HCT116 (cell line): ENCODE results near the gene DIAPH3. TPM values are rescaled to one million over a fixed set of nuclear protein-coding genes. Genes with fewer than 3 reads are reported as not detected.

Experiments used
- ATAC-seq: fragments of 200-7000 bp; cut with Tn5 transposase; 2 replicates; pipeline ENCODE4 v1.9.1; 2020; ENCODE audit warnings: mild to moderate bottlenecking, moderate library complexity
- BruUV-seq: library from RNA; stranded (reverse); fragments of 400-500 nt; replicated peaks from 2 replicates; lab custom pipeline; 2021; lab: Mats Ljungman, UMichigan
- CTCF ChIA-PET: fragments of 300-600 bp; sonication (Branson Sonifier 250); formaldehyde crosslinking; loops from one replicate; lab custom pipeline; 2021; ENCODE audit warnings: antibody characterized with exemption; lab: Charles Lee
- POLR2A ChIA-PET: fragments of 300-600, 350-600 bp; sonication (Branson Sonifier 250); formaldehyde crosslinking; loops from one replicate; lab custom pipeline; 2021; ENCODE audit warnings: antibody characterized with exemption; lab: Charles Lee
- RAD21 ChIA-PET, 2 experiments: fragments of 300-600 bp; sonication (Branson Sonifier 250); formaldehyde crosslinking; loops; one replicate each; lab custom pipeline; 2023; ENCODE audit warnings: low total read pairs in 2 of 2; ENCODE audit not compliant: uncharacterized antibody in 2 of 2, unreplicated experiment in 2 of 2, low non-redundant PET in 1 of 2; lab: Charles Lee
- DNase-seq: peaks from one replicate; pipeline ENCODE4 v3.0.0-alpha.2; 2010; ENCODE audit warnings: low read depth, low spot score
- H2AFZ ChIP-seq: fragments of 200-600 bp; shearing (Covaris generic), sonication (generic); 2 replicates; pipeline ENCODE4 v1.6.1; 2017; ENCODE audit warnings: low read depth, mixed run types, mixed read lengths, antibody characterized with exemption, low read length; ENCODE audit not compliant: poor library complexity, severe bottlenecking
- H3K27ac ChIP-seq: 2 replicates; pipeline ENCODE4 v1.5.1; 2012; ENCODE audit warnings: low read depth, low read length
- H3K27me3 ChIP-seq: fragments of 200-600 bp; sonication (generic); 2 replicates; pipeline ENCODE4 v1.6.1; 2016; ENCODE audit warnings: mixed run types, low read length, mixed read lengths; ENCODE audit not compliant: insufficient read depth
- H3K36me3 ChIP-seq, 2 experiments: fragments of 200-500 bp in 1 of 2; fragments of 200-600 bp in 1 of 2; sonication (Bioruptor generic) in 1 of 2; sonication (generic) in 1 of 2; 2 replicates each; pipeline versions ENCODE4 v1.5.1 to v1.6.1; 2014 to 2016; ENCODE audit warnings: low read length in 2 of 2, inconsistent platforms in 1 of 2, mixed read lengths in 1 of 2, mixed run types in 1 of 2; ENCODE audit not compliant: insufficient read depth in 2 of 2, control insufficient read depth in 1 of 2
- H3K4me1 ChIP-seq, 2 experiments: fragments of 200-600 bp in 1 of 2; sonication (generic) in 1 of 2; 2 replicates each; pipeline versions ENCODE4 v1.5.1 to v1.6.1; 2012 to 2017; ENCODE audit warnings: low read length in 2 of 2, inconsistent platforms in 1 of 2, mild to moderate bottlenecking in 1 of 2, mixed read lengths in 1 of 2, mixed run types in 1 of 2, moderate library complexity in 1 of 2; ENCODE audit not compliant: insufficient read depth in 2 of 2, control insufficient read depth in 1 of 2
- H3K4me2 ChIP-seq: fragments of 200-600 bp; sonication (generic); 2 replicates; pipeline ENCODE4 v1.6.1; 2017; ENCODE audit warnings: mixed run types, low read length, mixed read lengths
- H3K4me3 ChIP-seq, 2 experiments: fragments of 200-600 bp in 1 of 2; sonication (generic) in 1 of 2; replicated peaks in 1 of 2; 2 replicates each; pipeline ENCODE4 v1.5.1; 2011 to 2016; ENCODE audit warnings: low read length in 2 of 2, control low read depth in 1 of 2, low read depth in 1 of 2, mild to moderate bottlenecking in 1 of 2, mixed read lengths in 1 of 2, mixed run types in 1 of 2
- H3K79me2 ChIP-seq: fragments of 200-600 bp; sonication (generic); 2 replicates; pipeline ENCODE4 v1.6.1; 2017; ENCODE audit warnings: mild to moderate bottlenecking, mixed run types, low read length, moderate library complexity, mixed read lengths; ENCODE audit not compliant: insufficient read depth
- H3K9ac ChIP-seq: fragments of 200-600 bp; sonication (generic); 2 replicates; pipeline ENCODE4 v1.6.1; 2016; ENCODE audit warnings: low read length, mixed read lengths
- H3K9me2 ChIP-seq: fragments of 200-600 bp; sonication (generic), shearing (Covaris generic); 2 replicates; pipeline ENCODE4 v1.6.1; 2017; ENCODE audit warnings: mixed run types, mild to moderate bottlenecking, moderate library complexity; ENCODE audit not compliant: insufficient read depth
- H3K9me3 ChIP-seq, 2 experiments: fragments of 200-500 bp in 1 of 2; fragments of 200-600 bp in 1 of 2; sonication (Bioruptor generic) in 1 of 2; sonication (generic) in 1 of 2; 2 replicates each; pipeline ENCODE4 v1.6.1; 2014 to 2017; ENCODE audit warnings: low read length in 2 of 2, mixed read lengths in 2 of 2, inconsistent platforms in 1 of 2, low read depth in 1 of 2, mild to moderate bottlenecking in 1 of 2, mixed run types in 1 of 2, moderate library complexity in 1 of 2; ENCODE audit not compliant: control insufficient read depth in 1 of 2, insufficient read depth in 1 of 2
- H4K20me1 ChIP-seq: fragments of 200-600 bp; sonication (generic), shearing (Covaris generic); 2 replicates; pipeline ENCODE4 v1.6.1; 2017; ENCODE audit warnings: mixed run types, mild to moderate bottlenecking, moderate library complexity; ENCODE audit not compliant: insufficient read depth
- CBX3 ChIP-seq: IDR thresholded peaks from 2 replicates; pipeline ENCODE4 v1.6.1; 2012; ENCODE audit warnings: low read depth
- CEBPB ChIP-seq: IDR thresholded peaks from 2 replicates; pipeline ENCODE4 v1.6.1; 2012; ENCODE audit warnings: low read depth
- EGR1 ChIP-seq: IDR thresholded peaks from 2 replicates; pipeline ENCODE4 v1.6.1; 2012; ENCODE audit warnings: low read depth
- ELF1 ChIP-seq: IDR thresholded peaks from 2 replicates; pipeline ENCODE4 v1.6.1; 2012; ENCODE audit warnings: low read depth, borderline replicate concordance
- EZH2 ChIP-seq: fragments of 200-600 bp; sonication (generic); IDR thresholded peaks from 2 replicates; pipeline ENCODE4 v1.6.1; 2017; ENCODE audit warnings: antibody characterized with exemption, mixed run types
- FOSL1 ChIP-seq: IDR thresholded peaks from 2 replicates; pipeline ENCODE4 v1.6.1; 2012; ENCODE audit warnings: low read depth
- JUND ChIP-seq: IDR thresholded peaks from 2 replicates; pipeline ENCODE4 v1.6.1; 2012
- MAX ChIP-seq: IDR thresholded peaks from 2 replicates; pipeline ENCODE4 v1.6.1; 2012
- POLR2A ChIP-seq: IDR thresholded peaks from 2 replicates; pipeline ENCODE4 v1.7.0; 2011; ENCODE audit warnings: borderline replicate concordance; ENCODE audit not compliant: insufficient read depth, insufficient read length; ENCODE audit errors: extremely low read depth
- POLR2AphosphoS5 ChIP-seq: IDR thresholded peaks from 2 replicates; pipeline ENCODE4 v1.6.1; 2011; ENCODE audit warnings: mild to moderate bottlenecking, low read depth, low read length, moderate library complexity
- RAD21 ChIP-seq: IDR thresholded peaks from 2 replicates; pipeline ENCODE4 v1.6.1; 2012; ENCODE audit warnings: low read depth, mild to moderate bottlenecking
- SP1 ChIP-seq: IDR thresholded peaks from 2 replicates; pipeline ENCODE4 v1.6.1; 2012; ENCODE audit warnings: low read depth
- SRF ChIP-seq: IDR thresholded peaks from 2 replicates; pipeline ENCODE4 v1.6.1; 2012; ENCODE audit warnings: low read depth
- YY1 ChIP-seq: IDR thresholded peaks from 2 replicates; pipeline ENCODE4 v1.6.1; 2011; ENCODE audit warnings: low read length, low read depth, moderate library complexity, mild to moderate bottlenecking; ENCODE audit not compliant: insufficient replicate concordance; ENCODE audit errors: extremely low read depth
- ZBTB33 ChIP-seq: IDR thresholded peaks from 2 replicates; pipeline ENCODE4 v1.6.1; 2011; ENCODE audit warnings: mild to moderate bottlenecking, low read length, moderate library complexity; ENCODE audit not compliant: insufficient replicate concordance; ENCODE audit errors: extremely low read depth
- ZFX ChIP-seq: fragments of 450-650 bp; IDR thresholded peaks from 2 replicates; pipeline ENCODE4 v1.6.1; 2017
- ZNF274 ChIP-seq: fragments of 200-500 bp; sonication (Bioruptor generic); IDR thresholded peaks from 2 replicates; pipeline ENCODE4 v1.6.1; 2014; ENCODE audit warnings: mild to moderate bottlenecking, low read depth, low read length, inconsistent platforms
- intact Hi-C: fragments of 100-400 bp; cut with micrococcal nuclease; formaldehyde crosslinking; loops from 2 replicates; pipeline ENCODE4 v1.10.0; 2022
- total RNA-seq: library from RNA; stranded (reverse); gene quantifications from one replicate; pipeline ENCODE4 v1.2.1, GENCODE V29; 2021; ENCODE audit not compliant: unreplicated experiment
- TF ChIP-seq, protein P1 (sequence below): IDR thresholded peaks from 2 replicates; pipeline ENCODE4 v1.6.1; 2012; ENCODE audit warnings: low read depth

Gene DIAPH3
- total RNA-seq, 1 experiment from 2014 or later = 22.8 TPM

DNA sequence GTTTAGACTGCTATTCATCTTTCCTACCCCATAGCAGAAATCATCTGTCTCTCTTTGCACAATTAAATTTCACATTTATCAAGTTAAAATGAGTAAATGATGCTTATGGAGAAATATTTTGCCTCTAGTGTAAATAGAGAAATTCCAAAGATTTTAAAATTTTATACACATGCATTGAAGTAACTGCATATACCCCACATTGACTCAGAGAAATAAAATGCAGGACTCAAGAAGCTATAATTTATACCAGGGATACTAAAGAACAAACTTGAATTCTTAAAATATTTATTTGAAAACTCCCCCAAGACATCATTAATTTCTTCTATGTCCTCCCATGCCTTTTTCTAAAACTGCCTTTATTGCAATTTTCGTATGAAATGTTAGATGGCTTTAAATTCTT lies 165.8 kb downstream of the DIAPH3 start:
- Histone ChIP-seq H3K4me1 (no peaks in the 10 kb centered on the region), H3K27ac (no peak overlapping the region), H3K9me3 (no peaks in the 10 kb centered on the region), H3K4me2 (no peak overlapping the region), H3K9ac (no peak overlapping the region), H3K9me2 (no peaks in the 10 kb centered on the region), H3K36me3 (no peaks in the 10 kb centered on the region), H3K27me3 (no peaks in the 10 kb centered on the region), H2AFZ (no peak overlapping the region), H3K4me3 (no peak overlapping the region), H4K20me1 (no peaks in the 10 kb centered on the region), H3K79me2 (no peaks in the 10 kb centered on the region)
- POLR2A ChIA-PET = no interaction called here
- no peak for TF ChIP-seq ZFX
- no peak for TF ChIP-seq FOSL1
- TF ChIP-seq ZBTB33 = no peak
- TF ChIP-seq POLR2AphosphoS5 = no peak
- TF ChIP-seq SRF = no peak
- TF ChIP-seq SP1 = no peak
- TF ChIP-seq ZNF274 = no peak
- no peak for TF ChIP-seq EZH2
- no peak for TF ChIP-seq YY1
- no peak for TF ChIP-seq EGR1
- no peak for TF ChIP-seq CBX3
- TF ChIP-seq ELF1 = no peak
- TF ChIP-seq MAX = no peak
- TF ChIP-seq POLR2A = no peak
- TF ChIP-seq, protein P1, sequence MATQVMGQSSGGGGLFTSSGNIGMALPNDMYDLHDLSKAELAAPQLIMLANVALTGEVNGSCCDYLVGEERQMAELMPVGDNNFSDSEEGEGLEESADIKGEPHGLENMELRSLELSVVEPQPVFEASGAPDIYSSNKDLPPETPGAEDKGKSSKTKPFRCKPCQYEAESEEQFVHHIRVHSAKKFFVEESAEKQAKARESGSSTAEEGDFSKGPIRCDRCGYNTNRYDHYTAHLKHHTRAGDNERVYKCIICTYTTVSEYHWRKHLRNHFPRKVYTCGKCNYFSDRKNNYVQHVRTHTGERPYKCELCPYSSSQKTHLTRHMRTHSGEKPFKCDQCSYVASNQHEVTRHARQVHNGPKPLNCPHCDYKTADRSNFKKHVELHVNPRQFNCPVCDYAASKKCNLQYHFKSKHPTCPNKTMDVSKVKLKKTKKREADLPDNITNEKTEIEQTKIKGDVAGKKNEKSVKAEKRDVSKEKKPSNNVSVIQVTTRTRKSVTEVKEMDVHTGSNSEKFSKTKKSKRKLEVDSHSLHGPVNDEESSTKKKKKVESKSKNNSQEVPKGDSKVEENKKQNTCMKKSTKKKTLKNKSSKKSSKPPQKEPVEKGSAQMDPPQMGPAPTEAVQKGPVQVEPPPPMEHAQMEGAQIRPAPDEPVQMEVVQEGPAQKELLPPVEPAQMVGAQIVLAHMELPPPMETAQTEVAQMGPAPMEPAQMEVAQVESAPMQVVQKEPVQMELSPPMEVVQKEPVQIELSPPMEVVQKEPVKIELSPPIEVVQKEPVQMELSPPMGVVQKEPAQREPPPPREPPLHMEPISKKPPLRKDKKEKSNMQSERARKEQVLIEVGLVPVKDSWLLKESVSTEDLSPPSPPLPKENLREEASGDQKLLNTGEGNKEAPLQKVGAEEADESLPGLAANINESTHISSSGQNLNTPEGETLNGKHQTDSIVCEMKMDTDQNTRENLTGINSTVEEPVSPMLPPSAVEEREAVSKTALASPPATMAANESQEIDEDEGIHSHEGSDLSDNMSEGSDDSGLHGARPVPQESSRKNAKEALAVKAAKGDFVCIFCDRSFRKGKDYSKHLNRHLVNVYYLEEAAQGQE = no peak
- no peak for TF ChIP-seq JUND
- no peak for TF ChIP-seq RAD21
- TF ChIP-seq CEBPB = no peak
- CTCF ChIA-PET = no interaction called here
- RAD21 ChIA-PET = no interaction called here
- intact Hi-C loops = no loop called here
- DNase-seq (no peak), ATAC-seq (no peak)
- BruUV-seq = no TSS peak
